OCI-LY7 (cell line): ENCODE results near the gene DVL2. TPM values are rescaled to one million over a fixed set of nuclear protein-coding genes. Genes with fewer than 3 reads are reported as not detected.
A peak's percentile ranks its signal among the peaks of the same experiment; 100 is the strongest.

Experiments
- BruUV-seq: library from RNA; stranded (reverse); fragments of 400-500 nt; replicated peaks from 2 replicates; lab custom pipeline; 2021; lab: Mats Ljungman, UMichigan
- CTCF ChIA-PET: fragments of 300-600 bp; sonication (Branson Sonifier 250); formaldehyde crosslinking; loops from one replicate; lab custom pipeline; 2022; ENCODE audit warnings: antibody characterized with exemption; ENCODE audit not compliant: unreplicated experiment; lab: Charles Lee
- POLR2A ChIA-PET: fragments of 300-600 bp; sonication (Branson Sonifier 250); formaldehyde crosslinking; loops from one replicate; lab custom pipeline; 2022; ENCODE audit warnings: antibody characterized with exemption; lab: Charles Lee
- DNase-seq: peaks from one replicate; pipeline ENCODE4 v3.0.0-alpha.2; 2015; ENCODE audit warnings: low spot score
- H2AFZ ChIP-seq: fragments of 200-600 bp; sonication (generic), shearing (Covaris generic); 2 replicates; pipeline ENCODE4 v1.6.1; 2014; ENCODE audit warnings: mild to moderate bottlenecking, antibody characterized with exemption, low read length, moderate library complexity
- H3K27ac ChIP-seq: fragments of 200-600 bp; sonication (generic); 2 replicates; pipeline ENCODE4 v1.5.1; 2014; ENCODE audit warnings: mixed run types, low read depth, mild to moderate bottlenecking, moderate library complexity, low read length, inconsistent platforms; ENCODE audit not compliant: poor library complexity, severe bottlenecking
- H3K36me3 ChIP-seq: fragments of 200-600 bp; sonication (generic); 2 replicates; pipeline ENCODE4 v1.6.1; 2014; ENCODE audit warnings: mild to moderate bottlenecking, antibody characterized with exemption, low read length, moderate library complexity, mixed read lengths; ENCODE audit not compliant: insufficient read depth
- H3K4me1 ChIP-seq: fragments of 200-600 bp; sonication (generic); 2 replicates; pipeline ENCODE4 v1.5.1; 2014; ENCODE audit warnings: mild to moderate bottlenecking, low read length; ENCODE audit not compliant: insufficient read depth, poor library complexity, severe bottlenecking
- H3K4me2 ChIP-seq: fragments of 200-600 bp; sonication (generic); 2 replicates; pipeline ENCODE4 v1.6.1; 2014; ENCODE audit warnings: mild to moderate bottlenecking, low read length
- H3K4me3 ChIP-seq: fragments of 200-600 bp; sonication (generic); 2 replicates; pipeline ENCODE4 v1.5.1; 2014; ENCODE audit warnings: mild to moderate bottlenecking, low read depth, low read length; ENCODE audit not compliant: poor library complexity, severe bottlenecking
- H3K79me2 ChIP-seq: fragments of 200-600 bp; sonication (generic); 2 replicates; pipeline ENCODE4 v1.6.1; 2016; ENCODE audit warnings: low read depth, mild to moderate bottlenecking, low read length, moderate library complexity, mixed read lengths; ENCODE audit not compliant: insufficient read depth
- H3K9me2 ChIP-seq: fragments of 200-600 bp; sonication (generic); 2 replicates; pipeline ENCODE4 v1.6.1; 2016; ENCODE audit warnings: mild to moderate bottlenecking, low read length, mixed read lengths; ENCODE audit not compliant: insufficient read depth
- H3K9me3 ChIP-seq: fragments of 200-600 bp; sonication (generic); 2 replicates; pipeline ENCODE4 v1.6.1; 2014; ENCODE audit warnings: mild to moderate bottlenecking, mixed run types, low read length, mixed read lengths
- H4K20me1 ChIP-seq: fragments of 200-600 bp; sonication (generic); 2 replicates; pipeline ENCODE4 v1.6.1; 2014; ENCODE audit warnings: mild to moderate bottlenecking, antibody characterized with exemption, low read length, moderate library complexity, mixed read lengths; ENCODE audit not compliant: insufficient read depth
- CTCF ChIP-seq: fragments of 200-600 bp; sonication (generic); conservative IDR thresholded peaks from 2 replicates; pipeline ENCODE4 v1.5.1; 2014; ENCODE audit warnings: mild to moderate bottlenecking, antibody characterized with exemption, low read length, moderate library complexity, mixed read lengths
- EZH2phosphoT487 ChIP-seq: fragments of 200-600 bp; sonication (generic); IDR thresholded peaks from 2 replicates; pipeline ENCODE4 v1.6.1; 2018; ENCODE audit warnings: low read depth, borderline replicate concordance, mild to moderate bottlenecking, mixed run types, antibody characterized with exemption, low read length, moderate library complexity, mixed read lengths
- intact Hi-C: fragments of 100-400 bp; cut with micrococcal nuclease; formaldehyde crosslinking; loops from one replicate; pipeline ENCODE4 v1.10.0; 2022; ENCODE audit not compliant: unreplicated experiment
- total RNA-seq, 2 experiments: library from RNA; depleted of rRNA in 1 of 2; stranded (reverse); fragments of >200 nt in 1 of 2; shearing (Covaris generic) in 1 of 2; gene quantifications; 2 replicates each; pipeline ENCODE4 v1.2.3, GENCODE V29; 2014 to 2022

Gene DVL2
- total RNA-seq, 2 experiments from 2014 or later = 98.8 to 99.9 TPM

GRCh38 chr17:7241783-7242716 lies 7.7 kb upstream of the DVL2 start, which contains the start of gene GABARAP:
Gene GABARAP (minus strand): TSS chr17:7242449. CDS start chr17:7242330, 119 bp downstream.
- H3K36me3 ChIP-seq = peaks cover 59% of the 10 kb centered on the region
- TF ChIP-seq CTCF (no peak), EZH2phosphoT487 (no peak)
- POLR2A ChIA-PET = interaction anchor here (0.7 to 1.3 kb wide), 4 partner anchors 9 to 23 kb away, joined by 3 to 7 read pairs (median 4); partner anchors contain the start of genes ACADVL and DLG4
- no peaks in the 10 kb centered on the region for H3K9me3 ChIP-seq
- peak within 1 kb of the TSS; percentile 72 for H3K27ac ChIP-seq
- intact Hi-C loops = loop anchor here (5.0 kb wide), 1 partner anchor 330 kb away; no protein-coding TSS in a partner anchor
- peak within 1 kb of the TSS; percentile 42; the same call in 1 of the 2 replicates for H2AFZ ChIP-seq
- DNase-seq = peak; percentile 94
- 0 out of 2 replicates have a peak, but pooled peaks cover 5% of the 10 kb centered on the region for H4K20me1 ChIP-seq
- CTCF ChIA-PET = interaction anchor here (0.6 kb wide), 1 partner anchor 242 kb away, joined by 4 read pairs; the partner anchor contains the start of gene POLR2A
- H3K9me2 ChIP-seq = no peaks in the 10 kb centered on the region
- peak within 1 kb of the TSS; percentile 93 for H3K4me2 ChIP-seq
- H3K4me3 ChIP-seq = peak within 1 kb of the TSS; percentile 86
- peaks cover 37% of the 10 kb centered on the region for H3K4me1 ChIP-seq
- peaks cover 31% of the 10 kb centered on the region for H3K79me2 ChIP-seq
- BruUV-seq = no TSS peak

GRCh38 chr17:7241090-7241733 lies 6.9 kb upstream of the DVL2 start:
- H3K4me3 ChIP-seq = peak overlapping the region; percentile 86
- H3K4me2 ChIP-seq = peak overlapping the region; percentile 93
- no peak for TF ChIP-seq CTCF
- TF ChIP-seq EZH2phosphoT487 = no peak
- H4K20me1 ChIP-seq = 0 out of 2 replicates have a peak, but pooled peaks cover 8% of the 10 kb centered on the region
- H3K79me2 ChIP-seq = peaks cover 31% of the 10 kb centered on the region
- no peaks in the 10 kb centered on the region for H3K9me2 ChIP-seq
- peaks cover 43% of the 10 kb centered on the region for H3K4me1 ChIP-seq
- no peak for DNase-seq
- BruUV-seq = no TSS peak
- intact Hi-C loops = loop anchor here (5.0 kb wide), 1 partner anchor 331 kb away; no protein-coding TSS in a partner anchor
- POLR2A ChIA-PET = interaction anchor here (1.3 kb wide), 1 partner anchor 9 kb away, joined by 3 read pairs; no protein-coding TSS in a partner anchor
- no peak overlapping the region for H2AFZ ChIP-seq
- peak overlapping the region; percentile 72 for H3K27ac ChIP-seq
- H3K9me3 ChIP-seq = no peaks in the 10 kb centered on the region
- H3K36me3 ChIP-seq = peaks cover 59% of the 10 kb centered on the region
- CTCF ChIA-PET = no interaction called here
